Mesothelial cell of epicardium (in vitro differentiated cells): ENCODE results near the gene PITX3. TPM values are rescaled to one million over a fixed set of nuclear protein-coding genes. Genes with fewer than 3 reads are reported as not detected.

ENCODE experiments used
- DNase-seq, 2 experiments: peaks; one replicate each; pipeline ENCODE4 v3.0.0; 2021; ENCODE audit warnings: low spot score in 2 of 2; ENCODE audit not compliant: unreplicated experiment in 2 of 2
- H3K27ac Mint-ChIP-seq: 2 replicates; pipeline ENCODE4 v1.8.0; 2021; ENCODE audit warnings: mixed read lengths
- H3K27me3 Mint-ChIP-seq: 2 replicates; pipeline ENCODE4 v1.8.0; 2021; ENCODE audit warnings: low read depth, mixed read lengths
- H3K36me3 Mint-ChIP-seq: 2 replicates; pipeline ENCODE4 v1.8.0; 2021; ENCODE audit warnings: mixed read lengths
- H3K4me1 Mint-ChIP-seq: 2 replicates; pipeline ENCODE4 v1.8.0; 2021; ENCODE audit warnings: mixed read lengths
- H3K4me3 Mint-ChIP-seq: 2 replicates; pipeline ENCODE4 v1.8.0; 2021; ENCODE audit warnings: mild to moderate bottlenecking, moderate library complexity, mixed read lengths
- H3K9me3 Mint-ChIP-seq: 2 replicates; pipeline ENCODE4 v1.8.0; 2021; ENCODE audit warnings: mixed read lengths
- total RNA-seq: library from RNA; stranded (reverse); gene quantifications from 3 replicates; pipeline ENCODE4 v1.2.1, GENCODE V29; 2021
- TF ChIP-seq, protein P1 (sequence below): fragments of 200-600 bp; sonication (generic); IDR thresholded peaks from one replicate; pipeline ENCODE4 v1.5.0; 2021; ENCODE audit warnings: antibody characterized with exemption; ENCODE audit not compliant: unreplicated experiment

Gene PITX3
- total RNA-seq, 1 donor from 2014 or later = not detected

- no peak for DNase-seq
- Mint-ChIP-seq H3K27ac (no peak overlapping the region), H3K4me3 (no peak overlapping the region), H3K27me3 (no peaks in the 10 kb centered on the region), H3K4me1 (peaks cover 17% of the 10 kb centered on the region), H3K9me3 (no peaks in the 10 kb centered on the region), H3K36me3 (peaks cover 4% of the 10 kb centered on the region)
- TF ChIP-seq, protein P1, sequence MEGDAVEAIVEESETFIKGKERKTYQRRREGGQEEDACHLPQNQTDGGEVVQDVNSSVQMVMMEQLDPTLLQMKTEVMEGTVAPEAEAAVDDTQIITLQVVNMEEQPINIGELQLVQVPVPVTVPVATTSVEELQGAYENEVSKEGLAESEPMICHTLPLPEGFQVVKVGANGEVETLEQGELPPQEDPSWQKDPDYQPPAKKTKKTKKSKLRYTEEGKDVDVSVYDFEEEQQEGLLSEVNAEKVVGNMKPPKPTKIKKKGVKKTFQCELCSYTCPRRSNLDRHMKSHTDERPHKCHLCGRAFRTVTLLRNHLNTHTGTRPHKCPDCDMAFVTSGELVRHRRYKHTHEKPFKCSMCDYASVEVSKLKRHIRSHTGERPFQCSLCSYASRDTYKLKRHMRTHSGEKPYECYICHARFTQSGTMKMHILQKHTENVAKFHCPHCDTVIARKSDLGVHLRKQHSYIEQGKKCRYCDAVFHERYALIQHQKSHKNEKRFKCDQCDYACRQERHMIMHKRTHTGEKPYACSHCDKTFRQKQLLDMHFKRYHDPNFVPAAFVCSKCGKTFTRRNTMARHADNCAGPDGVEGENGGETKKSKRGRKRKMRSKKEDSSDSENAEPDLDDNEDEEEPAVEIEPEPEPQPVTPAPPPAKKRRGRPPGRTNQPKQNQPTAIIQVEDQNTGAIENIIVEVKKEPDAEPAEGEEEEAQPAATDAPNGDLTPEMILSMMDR = no peak
These were observed 44.9 kb upstream of the PITX3 start for GRCh38 chr10:102286216-102286615.

DNA sequence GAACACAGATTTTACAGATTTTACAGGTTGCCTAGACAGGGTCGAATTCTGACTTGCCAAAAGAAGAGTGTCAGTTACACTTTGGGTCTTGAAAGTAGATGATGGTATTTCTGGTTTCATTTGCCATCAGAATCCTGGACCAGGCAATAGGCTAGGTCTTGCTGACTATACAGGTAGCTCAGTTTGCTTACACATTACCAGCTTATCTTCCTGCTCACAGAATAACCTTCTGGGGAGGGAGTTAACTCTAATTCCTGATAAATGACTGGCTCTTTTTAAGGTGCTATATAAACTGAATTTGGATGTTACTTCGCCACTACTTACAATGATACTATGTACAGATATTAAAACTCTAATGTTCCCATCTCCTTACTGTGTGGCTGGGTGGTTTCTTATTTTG lies 43.8 kb upstream of the PITX3 start:
- H3K4me1 Mint-ChIP-seq = peaks cover 26% of the 10 kb centered on the region
- peaks cover 4% of the 10 kb centered on the region for H3K36me3 Mint-ChIP-seq
- H3K27me3 Mint-ChIP-seq = no peaks in the 10 kb centered on the region
- H3K27ac Mint-ChIP-seq = no peak overlapping the region
- TF ChIP-seq, protein P1 = no peak
- H3K4me3 Mint-ChIP-seq = no peak overlapping the region
- no peaks in the 10 kb centered on the region for H3K9me3 Mint-ChIP-seq
- DNase-seq = no peak

- H3K27me3 Mint-ChIP-seq = no peaks in the 10 kb centered on the region
- TF ChIP-seq, protein P1 = no peak
- H3K4me3 Mint-ChIP-seq = no peak overlapping the region
- H3K27ac Mint-ChIP-seq = no peak overlapping the region
- H3K4me1 Mint-ChIP-seq = peaks cover 32% of the 10 kb centered on the region
- H3K9me3 Mint-ChIP-seq = no peaks in the 10 kb centered on the region
- peaks cover 4% of the 10 kb centered on the region for H3K36me3 Mint-ChIP-seq
- DNase-seq = no peak
These were observed 43.2 kb upstream of the PITX3 start for GRCh38 chr10:102284531-102284930.

DNA sequence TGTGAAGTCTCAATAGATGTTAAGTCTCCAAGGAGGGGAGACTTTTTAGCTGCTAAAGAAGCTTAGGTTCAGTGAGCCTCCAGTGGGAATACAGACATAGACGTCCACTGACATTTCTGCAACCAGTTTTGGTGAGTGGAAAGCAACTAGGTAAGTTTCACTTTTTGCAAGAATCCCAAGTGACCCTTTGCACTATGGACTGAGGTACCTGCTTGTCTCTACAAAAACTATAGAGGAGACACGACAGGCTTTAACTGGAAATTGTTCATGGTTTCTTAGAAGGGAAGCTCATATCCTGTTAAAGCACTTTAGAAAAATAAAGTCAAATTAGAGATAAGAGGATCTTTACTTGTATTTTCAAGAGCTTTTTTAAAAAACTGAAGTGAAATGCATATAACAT lies 42.6 kb upstream of the PITX3 start:
- H3K27me3 Mint-ChIP-seq = no peaks in the 10 kb centered on the region
- peaks cover 32% of the 10 kb centered on the region for H3K4me1 Mint-ChIP-seq
- TF ChIP-seq, protein P1 = no peak
- H3K36me3 Mint-ChIP-seq = peaks cover 4% of the 10 kb centered on the region
- no peak for DNase-seq
- H3K4me3 Mint-ChIP-seq = no peak overlapping the region
- no peaks in the 10 kb centered on the region for H3K9me3 Mint-ChIP-seq
- no peak overlapping the region for H3K27ac Mint-ChIP-seq

DNA sequence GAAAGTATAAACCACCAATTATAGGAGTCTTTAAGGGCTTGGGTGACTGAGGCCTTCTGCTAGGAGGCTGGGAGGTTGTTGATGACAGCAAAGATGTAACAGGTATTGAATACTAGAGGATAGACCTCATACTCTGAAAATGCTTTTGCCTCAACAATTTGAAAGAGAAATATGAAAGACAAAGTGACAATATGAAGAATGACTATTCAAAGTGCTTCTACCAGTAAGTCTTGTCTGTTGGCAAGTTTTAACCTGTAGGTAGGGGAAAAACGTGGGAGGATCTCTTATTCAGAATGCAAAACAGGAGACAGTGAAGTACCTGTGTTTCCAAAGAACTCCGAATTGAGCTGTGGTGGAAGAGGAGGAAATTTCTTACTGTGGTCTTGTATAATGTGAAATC lies 42.2 kb upstream of the PITX3 start:
- TF ChIP-seq, protein P1 = no peak
- no peaks in the 10 kb centered on the region for H3K9me3 Mint-ChIP-seq
- H3K36me3 Mint-ChIP-seq = peaks cover 4% of the 10 kb centered on the region
- no peak for DNase-seq
- no peaks in the 10 kb centered on the region for H3K27me3 Mint-ChIP-seq
- H3K4me1 Mint-ChIP-seq = peaks cover 32% of the 10 kb centered on the region
- H3K4me3 Mint-ChIP-seq = no peak overlapping the region
- H3K27ac Mint-ChIP-seq = no peak overlapping the region

GRCh38 chr10:102281102-102281487 lies 39.8 kb upstream of the PITX3 start:
- H3K9me3 Mint-ChIP-seq = no peaks in the 10 kb centered on the region
- DNase-seq = no peak
- no peak overlapping the region for H3K4me3 Mint-ChIP-seq
- TF ChIP-seq, protein P1 = no peak
- H3K27me3 Mint-ChIP-seq = no peaks in the 10 kb centered on the region
- H3K27ac Mint-ChIP-seq = no peak overlapping the region
- peaks cover 2% of the 10 kb centered on the region for H3K36me3 Mint-ChIP-seq
- peaks cover 29% of the 10 kb centered on the region for H3K4me1 Mint-ChIP-seq
